Measurements from ENCODE around the gene ANXA2R. TPM values are rescaled to one million over a fixed set of nuclear protein-coding genes. Genes with fewer than 3 reads are reported as not detected.
A peak's percentile ranks its signal among the peaks of the same experiment; 100 is the strongest.

The ANXA2R gene
- polyA plus RNA-seq, 1 of the 3 experiments (the other 2 are of a cell fraction), result 1.9 TPM

- no peaks in the 10 kb centered on the region for H3K27me3 ChIP-seq (ENCODE audit: insufficient read depth)
- H3K36me3 ChIP-seq (replicated peaks in 1 of 2; ENCODE audit: control insufficient read depth in 1 of 2, insufficient read depth in 2 of 2, low read length in 1 of 2), result peaks cover 11 to 21% of the 10 kb centered on the region in 2 experiments
- peak overlapping the region; percentile 68 for H2AFZ ChIP-seq (ENCODE audit: low read depth)
- H3K9ac ChIP-seq, result peak overlapping the region; percentile 84
- peaks cover 11 to 13% of the 10 kb centered on the region in 2 experiments; a peak in 3 of 4 replicates for H3K4me1 ChIP-seq (ENCODE audit: control insufficient read depth in 1 of 2, insufficient read depth in 2 of 2, low read depth in 1 of 2, low read length in 1 of 2)
- ChIA-PET CTCF (interaction anchor here (1.3 to 1.9 kb wide), 4 partner anchors 22 to 39 kb away, joined by 4 to 10 read pairs (median 6); no protein-coding TSS in a partner anchor), POLR2A (interaction anchor here (1.2 to 3.5 kb wide), 2 partner anchors 54 to 55 kb away, joined by 3 to 17 read pairs; partner anchors contain the start of gene ZNF131)
- H3K27ac ChIP-seq (ENCODE audit: low read depth in 2 of 2, low read length in 1 of 2), result peak overlapping the region; percentile 90 to 97
- peak overlapping the region; percentile 91 for H3K4me2 ChIP-seq
- peak overlapping the region; percentile 80 to 84 for H3K4me3 ChIP-seq (ENCODE audit: low read depth in 2 of 2, low read length in 1 of 2)
- peak; percentile 68 for DNase-seq
- no peaks in the 10 kb centered on the region for H4K20me1 ChIP-seq (ENCODE audit: insufficient read depth)
- peaks cover 15% of the 10 kb centered on the region for H3F3A ChIP-seq (replicated peaks; ENCODE audit: insufficient read depth)
- H3K79me2 ChIP-seq (ENCODE audit: insufficient read depth), result peaks cover 62% of the 10 kb centered on the region
- H3K9me3 ChIP-seq, result no peaks in the 10 kb centered on the region
- 3% methylated on average over 33 of the region's 45 CpGs for WGBS (ENCODE audit: low lambda C conversion rate)
- H3K9me2 ChIP-seq, result no peaks in the 10 kb centered on the region
- peak; percentile 83 for TF ChIP-seq CHD2 (IDR thresholded peaks at IDR 0.05; ENCODE audit: low read length, partially characterized antibody)
- TF ChIP-seq USF1 (IDR thresholded peaks at IDR 0.05; ENCODE audit: borderline replicate concordance, low read depth), result no peak
- TF ChIP-seq POLR2AphosphoS5 (IDR thresholded peaks at IDR 0.05; ENCODE audit: low read depth, low read length), result peak; percentile 69
- TF ChIP-seq ELF1 (IDR thresholded peaks at IDR 0.05), result peak; percentile 79
- no peak for TF ChIP-seq EZH2phosphoT487 (IDR thresholded peaks at IDR 0.05; ENCODE audit: borderline replicate concordance, low read depth)
- TF ChIP-seq PBX3 (IDR thresholded peaks at IDR 0.05), result no peak
- no peak for TF ChIP-seq ZBTB33 (IDR thresholded peaks at IDR 0.05; ENCODE audit: borderline replicate concordance, low read depth)
- TF ChIP-seq SIN3A (IDR thresholded peaks at IDR 0.05; ENCODE audit: borderline replicate concordance, low read depth, low read length), result 0 out of 2 replicates have a peak, but pooled peaks have one; percentile 8
- peak; percentile 72 for TF ChIP-seq GABPA (IDR thresholded peaks at IDR 0.05; ENCODE audit: low read depth)
- TF ChIP-seq NRF1 (IDR thresholded peaks at IDR 0.05; ENCODE audit: low read depth, low read length), result no peak
- TF ChIP-seq CTCF (IDR thresholded peaks at IDR 0.05), result no peak
- TF ChIP-seq RXRA (IDR thresholded peaks at IDR 0.05; ENCODE audit: borderline replicate concordance, low read depth), result no peak
- no peak for TF ChIP-seq TCF12 (IDR thresholded peaks at IDR 0.05)
- TF ChIP-seq RFX5 (IDR thresholded peaks at IDR 0.05; ENCODE audit: low read length), result no peak
- peak; percentile 82 for TF ChIP-seq MAX (IDR thresholded peaks at IDR 0.05; ENCODE audit: low read depth)
- TF ChIP-seq FOXJ3 (CRISPR knock-in tag; IDR thresholded peaks at IDR 0.05), result no peak
- TF ChIP-seq YY1 (IDR thresholded peaks at IDR 0.05; ENCODE audit: low read depth), result peak; percentile 72
- 0 out of 2 replicates have a peak, but pooled peaks have one; percentile 27 for TF ChIP-seq IRF3 (IDR thresholded peaks at IDR 0.05; ENCODE audit: low read depth, low read length)
- peak; percentile 83 to 97; a peak in 3 of 4 replicates for TF ChIP-seq EP300 (IDR thresholded peaks at IDR 0.05; ENCODE audit: borderline replicate concordance in 1 of 2, low read depth in 1 of 2, low read length in 1 of 2)
- peak; percentile 8; the same call in 1 of the 2 replicates for TF ChIP-seq FOSL2 (IDR thresholded peaks at IDR 0.05; ENCODE audit: borderline replicate concordance, low read depth)
- TF ChIP-seq FOXM1 (IDR thresholded peaks at IDR 0.05; ENCODE audit: low read depth), result no peak
- no peak for TF ChIP-seq SMC3 (IDR thresholded peaks at IDR 0.05; ENCODE audit: low read depth, low read length)
- peak; percentile 8; the same call in 1 of the 2 replicates for TF ChIP-seq RCOR1 (IDR thresholded peaks at IDR 0.05; ENCODE audit: low read length)
- TF ChIP-seq JUND (IDR thresholded peaks at IDR 0.05), result no peak
- peak; percentile 90 for TF ChIP-seq TAF1 (IDR thresholded peaks at IDR 0.05; ENCODE audit: borderline replicate concordance, low read depth, low read length)
- TF ChIP-seq TEAD4 (IDR thresholded peaks at IDR 0.05; ENCODE audit: borderline replicate concordance, insufficient read depth), result no peak
Observed at GRCh38 chr5:43066799-43067741, 27.0 kb upstream of the ANXA2R start.
